SK-N-SH (cell line): ENCODE data around the gene PDLIM4. TPM values are rescaled to one million over a fixed set of nuclear protein-coding genes. Genes with fewer than 3 reads are reported as not detected.

Experiments used
- CTCF ChIA-PET: fragments of 300-600, 350-600 bp; formaldehyde crosslinking; extraction: SDS; loops from one replicate; lab custom pipeline; 2021; lab: Yijun Ruan, JAX
- POLR2A ChIA-PET: fragments of 350-600 bp; sonication (Branson Sonifier 250); formaldehyde crosslinking; extraction: SDS; loops from one replicate; lab custom pipeline; 2020; ENCODE audit warnings: antibody characterized with exemption, inconsistent platforms; lab: Yijun Ruan, JAX
- DNase-seq: peaks from one replicate; pipeline ENCODE4 v3.0.0; 2012
- H2AFZ ChIP-seq: fragments of 200-600 bp; sonication (generic); 2 replicates; pipeline ENCODE4 v1.8.1; 2016; ENCODE audit warnings: antibody characterized with exemption, mild to moderate bottlenecking, low read depth
- H3F3A ChIP-seq: fragments of 200-600 bp; sonication (generic); replicated peaks from 2 replicates; pipeline ENCODE3; 2016; ENCODE audit warnings: antibody characterized with exemption, mild to moderate bottlenecking; ENCODE audit not compliant: insufficient read depth
- H3K27ac ChIP-seq, 2 experiments: fragments of 200-500 bp in 1 of 2; fragments of 200-600 bp in 1 of 2; sonication (Bioruptor generic) in 1 of 2; sonication (generic), shearing (Covaris generic) in 1 of 2; 2 replicates each; pipeline versions ENCODE4 v1.5.1 to v1.6.1; 2014 to 2016; ENCODE audit warnings: low read depth in 2 of 2, inconsistent platforms in 1 of 2, low read length in 1 of 2, mild to moderate bottlenecking in 1 of 2, mixed read lengths in 1 of 2
- H3K27me3 ChIP-seq: fragments of 200-600 bp; sonication (generic), shearing (Covaris generic); 2 replicates; pipeline ENCODE4 v1.6.1; 2016; ENCODE audit warnings: mixed run types; ENCODE audit not compliant: insufficient read depth
- H3K36me3 ChIP-seq, 2 experiments: fragments of 200-500 bp in 1 of 2; fragments of 200-600 bp in 1 of 2; sonication (Bioruptor generic) in 1 of 2; sonication (generic) in 1 of 2; replicated peaks in 1 of 2; 2 replicates each; pipeline versions ENCODE3 to v1.5.1; 2014 to 2016; ENCODE audit warnings: low read length in 1 of 2, mild to moderate bottlenecking in 1 of 2; ENCODE audit not compliant: insufficient read depth in 2 of 2, control insufficient read depth in 1 of 2
- H3K4me1 ChIP-seq, 2 experiments: fragments of 200-500 bp in 1 of 2; fragments of 200-600 bp in 1 of 2; sonication (Bioruptor generic) in 1 of 2; sonication (generic), shearing (Covaris generic) in 1 of 2; 2 replicates each; pipeline versions ENCODE4 v1.5.1 to v1.6.1; 2014 to 2016; ENCODE audit warnings: low read depth in 1 of 2, low read length in 1 of 2, mixed run types in 1 of 2; ENCODE audit not compliant: insufficient read depth in 2 of 2, control insufficient read depth in 1 of 2
- H3K4me2 ChIP-seq: fragments of 200-600 bp; sonication (generic), shearing (Covaris generic); 2 replicates; pipeline ENCODE4 v1.6.1; 2017; ENCODE audit warnings: mixed run types
- H3K4me3 ChIP-seq, 2 experiments: fragments of 200-500 bp in 1 of 2; fragments of 200-600 bp in 1 of 2; sonication (Bioruptor generic) in 1 of 2; sonication (generic), shearing (Covaris generic) in 1 of 2; 2 replicates each; pipeline versions ENCODE4 v1.5.1 to v1.8.1; 2014 to 2016; ENCODE audit warnings: low read depth in 2 of 2, inconsistent platforms in 1 of 2, low read length in 1 of 2, mild to moderate bottlenecking in 1 of 2, mixed read lengths in 1 of 2, moderate library complexity in 1 of 2
- H3K79me2 ChIP-seq: fragments of 200-600 bp; sonication (generic); 2 replicates; pipeline ENCODE4 v1.8.1; 2017; ENCODE audit warnings: mild to moderate bottlenecking; ENCODE audit not compliant: insufficient read depth
- H3K9ac ChIP-seq: fragments of 200-600 bp; sonication (generic); 2 replicates; pipeline ENCODE4 v1.6.1; 2017; ENCODE audit warnings: mixed run types
- H3K9me2 ChIP-seq: fragments of 200-600 bp; sonication (generic); 2 replicates; pipeline ENCODE4 v1.6.1; 2017; ENCODE audit warnings: mixed run types
- H3K9me3 ChIP-seq: fragments of 200-600 bp; sonication (generic); 2 replicates; pipeline ENCODE4 v1.6.1; 2017; ENCODE audit warnings: mixed run types, mild to moderate bottlenecking, moderate library complexity
- H4K20me1 ChIP-seq: fragments of 200-600 bp; sonication (generic); 2 replicates; pipeline ENCODE4 v1.6.1; 2017; ENCODE audit warnings: mild to moderate bottlenecking, mixed run types; ENCODE audit not compliant: insufficient read depth
- ELF1 ChIP-seq: IDR thresholded peaks from 2 replicates; pipeline ENCODE4 v1.4.0; 2012
- FOSL2 ChIP-seq: IDR thresholded peaks from 2 replicates; pipeline ENCODE4 v1.4.0; 2012; ENCODE audit warnings: low read depth, mild to moderate bottlenecking, moderate library complexity, borderline replicate concordance
- FOXJ3 ChIP-seq: sonication (generic); formaldehyde crosslinking; IDR thresholded peaks from 2 replicates; pipeline ENCODE4 v1.5.1; 2020; ENCODE audit warnings: mild to moderate bottlenecking, missing genetic modification reagents
- GATA2 ChIP-seq: sonication (generic); formaldehyde crosslinking; IDR thresholded peaks from 2 replicates; pipeline ENCODE4 v1.5.0; 2020; ENCODE audit warnings: mild to moderate bottlenecking, missing genetic modification reagents
- MAX ChIP-seq: IDR thresholded peaks from 2 replicates; pipeline ENCODE4 v1.4.0; 2012; ENCODE audit warnings: low read depth
- NFIC ChIP-seq: IDR thresholded peaks from 2 replicates; pipeline ENCODE4 v1.4.0; 2012; ENCODE audit warnings: borderline replicate concordance
- RAD21 ChIP-seq: IDR thresholded peaks from 2 replicates; pipeline ENCODE4 v1.6.1; 2012; ENCODE audit warnings: mild to moderate bottlenecking, low read length
- RFX5 ChIP-seq: IDR thresholded peaks from 2 replicates; pipeline ENCODE4 v1.6.1; 2012; ENCODE audit warnings: mild to moderate bottlenecking, improper control_type of control experiment, low read length
- TAF1 ChIP-seq: IDR thresholded peaks from 2 replicates; pipeline ENCODE4 v1.6.1; 2012; ENCODE audit warnings: low read depth, mild to moderate bottlenecking, low read length, moderate library complexity, borderline replicate concordance
- YY1 ChIP-seq: IDR thresholded peaks from 2 replicates; pipeline ENCODE4 v1.4.0; 2012; ENCODE audit warnings: low read depth, mild to moderate bottlenecking
- ZBTB33 ChIP-seq: IDR thresholded peaks from 2 replicates; pipeline ENCODE4 v1.4.0; 2012; ENCODE audit warnings: low read depth, borderline replicate concordance
- WGBS: methylation state at CpG from one replicate; pipeline ENCODE4 v1.1.6; 2017; ENCODE audit warnings: low lambda C conversion rate; 5-methylcytosine and 5-hydroxymethylcytosine counted together
- polyA plus RNA-seq, 3 experiments: library from polyadenylated mRNA; depleted of rRNA; stranded (reverse); fragments of >200 nt; gene quantifications; 2 replicates each; pipeline ENCODE4 v1.2.3, GENCODE V29; 2012

The PDLIM4 gene
- polyA plus RNA-seq, 1 of the 3 experiments (the other 2 are of a cell fraction) = 57.1 TPM

DNA sequence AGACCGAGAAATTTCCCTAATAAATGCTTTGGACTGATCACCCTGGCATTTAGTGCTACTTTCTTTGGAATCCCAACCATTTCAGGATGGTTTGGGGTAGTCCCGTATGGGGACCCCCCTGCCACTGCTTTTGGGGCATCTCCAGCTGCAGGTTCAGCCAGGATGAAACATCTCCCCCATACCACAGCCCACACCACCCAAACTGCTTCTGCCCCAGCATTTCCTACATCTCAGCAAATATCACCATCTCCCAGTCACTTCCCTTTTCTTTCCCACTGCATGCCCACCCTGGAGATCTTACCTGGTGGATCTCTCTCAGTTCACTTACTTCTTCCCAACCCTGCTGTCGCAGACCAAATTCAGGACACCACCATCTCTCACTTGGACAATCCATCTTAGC is 25.0 kb upstream of the PDLIM4 start:
- ChIA-PET POLR2A (no interaction called here), CTCF (no interaction called here)
- WGBS = 72% methylated on average over 2 of the region's 3 CpGs
- Histone ChIP-seq H3K36me3 (no peaks in the 10 kb centered on the region), H3K4me2 (no peak overlapping the region), H3K4me1 (peaks cover 0 to 4% of the 10 kb centered on the region in 2 experiments; a peak in 1 of 4 replicates), H3K9me3 (no peaks in the 10 kb centered on the region), H4K20me1 (no peaks in the 10 kb centered on the region), H3K4me3 (no peak overlapping the region), H3K9me2 (no peaks in the 10 kb centered on the region), H3K27ac (no peak overlapping the region), H3F3A (no peaks in the 10 kb centered on the region), H2AFZ (no peak overlapping the region), H3K79me2 (no peaks in the 10 kb centered on the region), H3K9ac (no peak overlapping the region), H3K27me3 (no peaks in the 10 kb centered on the region)
- DNase-seq = no peak
- no peak for TF ChIP-seq FOSL2
- TF ChIP-seq FOXJ3 (CRISPR knock-in tag) = no peak
- TF ChIP-seq ELF1 = no peak
- no peak for TF ChIP-seq YY1
- TF ChIP-seq NFIC = no peak
- TF ChIP-seq ZBTB33 = no peak
- no peak for TF ChIP-seq RAD21

DNA sequence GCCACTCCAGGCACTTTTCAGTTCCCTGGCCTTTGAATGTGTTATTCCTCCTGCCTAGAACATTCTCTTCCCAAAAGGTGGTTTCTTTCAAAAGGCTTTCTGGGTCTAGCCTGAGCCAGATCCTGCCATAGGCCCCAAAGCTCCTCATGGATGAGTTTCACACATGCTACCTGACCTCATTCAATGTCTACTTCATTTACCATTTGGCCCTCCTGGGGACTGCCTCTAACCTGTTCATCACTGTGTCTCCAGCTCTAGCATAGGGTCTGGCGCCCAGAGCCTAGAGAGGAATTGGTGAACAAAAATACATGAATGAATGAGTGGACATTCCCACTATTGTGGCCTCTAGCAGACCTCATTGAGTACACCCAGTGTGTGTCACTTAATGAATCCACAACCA is 24.4 kb upstream of the PDLIM4 start:
- Histone ChIP-seq H3F3A (no peaks in the 10 kb centered on the region), H3K36me3 (no peaks in the 10 kb centered on the region), H3K9me3 (no peaks in the 10 kb centered on the region), H3K4me1 (peaks cover 0 to 3% of the 10 kb centered on the region in 2 experiments; a peak in 1 of 4 replicates), H3K27ac (no peak overlapping the region), H2AFZ (no peak overlapping the region), H3K9ac (no peak overlapping the region), H3K9me2 (no peaks in the 10 kb centered on the region), H3K4me2 (no peak overlapping the region), H3K27me3 (no peaks in the 10 kb centered on the region), H4K20me1 (no peaks in the 10 kb centered on the region), H3K4me3 (no peak overlapping the region), H3K79me2 (no peaks in the 10 kb centered on the region)
- ChIA-PET CTCF (no interaction called here), POLR2A (no interaction called here)
- 83% methylated on average over 1 of the region's 1 CpG for WGBS
- no peak for DNase-seq
- no peak for TF ChIP-seq RFX5
- TF ChIP-seq TAF1 = no peak
- no peak for TF ChIP-seq NFIC
- TF ChIP-seq GATA2 (CRISPR knock-in tag) = no peak
- no peak for TF ChIP-seq MAX
